AG09319 (cell line): ENCODE results near the gene SPPL3.

ENCODE experiments used
- DNase-seq: peaks from one replicate; pipeline ENCODE4 v3.0.0-alpha.2; 2010; ENCODE audit warnings: low read depth; ENCODE audit errors: extremely low read depth
- TF ChIP-seq, protein P1 (sequence below): IDR thresholded peaks from 2 replicates; pipeline ENCODE4 v1.5.1; 2011; ENCODE audit warnings: low read depth, mild to moderate bottlenecking, inconsistent platforms, low read length, moderate library complexity

Gene SPPL3

DNA sequence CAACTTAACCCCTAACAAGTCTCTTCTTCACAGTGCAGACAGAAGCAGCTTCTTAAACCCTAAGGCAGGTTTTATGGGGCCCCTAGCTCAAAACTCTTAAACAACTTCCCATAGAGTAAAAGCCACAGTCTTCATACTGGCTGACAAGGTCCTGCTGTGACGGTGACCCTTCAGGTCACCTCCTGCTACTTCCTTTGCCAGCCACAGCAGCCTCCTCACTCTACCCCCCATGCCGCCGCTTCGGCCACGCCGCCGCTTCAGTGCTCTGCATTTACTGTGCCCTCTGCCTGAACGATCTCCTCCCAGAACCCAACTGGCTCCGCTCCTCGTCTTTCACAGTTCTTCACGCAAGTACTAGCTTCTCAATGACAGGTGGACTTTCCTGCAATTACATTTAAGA lies 133.1 kb downstream of the SPPL3 start:
- no peak for DNase-seq
- TF ChIP-seq, protein P1, sequence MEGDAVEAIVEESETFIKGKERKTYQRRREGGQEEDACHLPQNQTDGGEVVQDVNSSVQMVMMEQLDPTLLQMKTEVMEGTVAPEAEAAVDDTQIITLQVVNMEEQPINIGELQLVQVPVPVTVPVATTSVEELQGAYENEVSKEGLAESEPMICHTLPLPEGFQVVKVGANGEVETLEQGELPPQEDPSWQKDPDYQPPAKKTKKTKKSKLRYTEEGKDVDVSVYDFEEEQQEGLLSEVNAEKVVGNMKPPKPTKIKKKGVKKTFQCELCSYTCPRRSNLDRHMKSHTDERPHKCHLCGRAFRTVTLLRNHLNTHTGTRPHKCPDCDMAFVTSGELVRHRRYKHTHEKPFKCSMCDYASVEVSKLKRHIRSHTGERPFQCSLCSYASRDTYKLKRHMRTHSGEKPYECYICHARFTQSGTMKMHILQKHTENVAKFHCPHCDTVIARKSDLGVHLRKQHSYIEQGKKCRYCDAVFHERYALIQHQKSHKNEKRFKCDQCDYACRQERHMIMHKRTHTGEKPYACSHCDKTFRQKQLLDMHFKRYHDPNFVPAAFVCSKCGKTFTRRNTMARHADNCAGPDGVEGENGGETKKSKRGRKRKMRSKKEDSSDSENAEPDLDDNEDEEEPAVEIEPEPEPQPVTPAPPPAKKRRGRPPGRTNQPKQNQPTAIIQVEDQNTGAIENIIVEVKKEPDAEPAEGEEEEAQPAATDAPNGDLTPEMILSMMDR, result no peak

DNA sequence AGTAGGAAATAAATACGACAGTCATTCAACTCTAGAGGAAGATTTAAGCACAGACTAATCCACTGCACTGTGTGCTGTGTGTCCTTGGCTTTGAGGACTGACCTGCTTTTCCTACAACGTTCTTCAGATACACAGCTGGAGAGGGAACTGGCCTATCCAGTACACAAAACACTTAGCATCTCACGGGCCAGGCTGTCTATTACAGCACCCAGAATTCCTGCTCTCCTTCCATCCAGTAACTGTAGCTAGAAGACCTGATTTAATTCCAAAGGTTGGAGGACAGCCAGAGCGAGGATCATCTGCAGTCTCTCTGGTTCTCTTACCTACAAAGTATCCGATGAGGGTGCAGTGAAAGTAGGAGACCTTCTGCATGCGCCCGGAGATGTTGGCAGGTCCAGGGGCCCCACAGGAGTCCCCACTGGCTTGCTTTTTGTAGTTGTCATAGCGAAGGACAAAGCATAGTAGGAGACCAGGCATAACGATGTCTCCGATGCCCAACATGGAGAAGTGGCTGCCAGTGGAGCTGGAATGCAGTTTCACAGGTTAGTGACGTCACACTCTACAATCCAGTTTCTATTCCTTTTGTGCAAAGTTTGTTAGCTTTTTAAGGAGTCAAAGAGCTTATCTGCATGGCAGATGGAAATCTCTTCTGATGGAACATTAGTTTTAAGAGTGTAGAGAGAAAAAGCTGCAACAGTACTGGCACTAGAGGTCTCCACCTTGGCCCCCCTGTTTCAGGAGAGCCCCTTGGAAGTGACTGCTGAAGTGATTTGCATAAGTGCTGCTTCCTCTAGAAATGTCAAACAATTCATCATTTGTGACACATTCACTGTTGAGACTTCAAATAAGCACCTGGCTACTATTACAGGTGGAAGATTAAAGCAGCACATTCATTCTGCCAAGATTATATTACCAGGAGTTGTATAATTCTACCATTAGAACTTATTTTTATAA lies 136.8 kb downstream of the SPPL3 start:
- DNase-seq, result no peak
- TF ChIP-seq, protein P1, result no peak

DNA sequence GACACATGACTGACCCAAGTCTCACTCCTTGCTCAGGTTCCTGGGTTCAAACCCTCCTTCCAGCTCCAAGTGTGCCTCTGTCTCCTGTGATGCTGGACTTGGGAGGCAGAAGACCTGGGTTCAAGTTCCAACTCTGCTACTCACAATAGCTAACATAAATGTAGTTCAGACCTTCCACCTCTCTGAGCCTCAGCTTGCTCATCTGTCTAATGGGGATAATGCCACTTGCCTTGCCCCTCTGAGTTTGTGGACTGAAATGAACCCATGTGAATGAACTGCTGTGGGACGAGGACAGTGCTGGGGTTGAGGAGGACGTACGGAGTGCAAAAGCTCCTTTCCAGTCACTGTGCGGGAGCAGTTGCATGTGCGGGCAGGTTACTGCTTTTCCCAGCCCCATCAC lies 137.6 kb downstream of the SPPL3 start:
- TF ChIP-seq, protein P1, result no peak
- no peak for DNase-seq

DNA sequence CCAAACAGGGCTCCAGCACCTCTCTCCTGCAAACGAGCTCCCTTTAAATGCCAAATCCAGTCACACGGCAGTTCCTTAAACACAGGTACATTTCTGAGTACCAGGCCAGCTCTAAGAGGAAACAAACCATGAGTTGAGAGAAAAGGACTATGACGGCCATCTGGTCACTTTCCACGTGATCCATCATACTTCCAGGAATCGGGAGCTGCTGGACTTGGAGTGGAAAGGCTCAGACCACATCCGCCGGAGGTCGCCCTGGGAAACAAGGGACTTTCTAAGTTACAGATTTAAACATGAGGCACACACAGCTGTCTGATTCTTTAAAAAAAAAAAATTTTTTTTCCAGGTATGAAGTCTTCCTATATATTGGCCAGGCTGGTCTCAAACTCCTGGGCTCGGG lies 139.3 kb downstream of the SPPL3 start:
- TF ChIP-seq, protein P1, result no peak
- DNase-seq, result no peak

DNA sequence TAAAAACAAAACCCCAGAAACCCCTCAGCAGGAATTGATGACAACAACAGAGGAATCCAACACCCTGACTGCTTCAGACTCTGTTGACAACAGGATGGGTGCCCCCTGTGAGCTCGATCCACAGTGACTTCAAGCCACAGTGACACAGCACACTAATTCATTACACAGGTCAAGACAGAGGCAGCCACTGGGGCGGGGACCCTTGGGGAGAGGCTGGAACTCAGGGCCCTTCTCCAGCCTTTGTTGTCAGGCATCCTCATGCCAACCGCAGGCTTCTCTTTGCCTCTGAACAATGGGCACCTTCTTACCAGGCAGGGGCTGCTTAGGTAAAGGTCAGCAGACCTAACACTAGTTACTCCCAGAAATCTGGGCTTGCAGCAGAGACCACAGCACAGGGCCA lies 140.9 kb downstream of the SPPL3 start:
- TF ChIP-seq, protein P1, result no peak

DNA sequence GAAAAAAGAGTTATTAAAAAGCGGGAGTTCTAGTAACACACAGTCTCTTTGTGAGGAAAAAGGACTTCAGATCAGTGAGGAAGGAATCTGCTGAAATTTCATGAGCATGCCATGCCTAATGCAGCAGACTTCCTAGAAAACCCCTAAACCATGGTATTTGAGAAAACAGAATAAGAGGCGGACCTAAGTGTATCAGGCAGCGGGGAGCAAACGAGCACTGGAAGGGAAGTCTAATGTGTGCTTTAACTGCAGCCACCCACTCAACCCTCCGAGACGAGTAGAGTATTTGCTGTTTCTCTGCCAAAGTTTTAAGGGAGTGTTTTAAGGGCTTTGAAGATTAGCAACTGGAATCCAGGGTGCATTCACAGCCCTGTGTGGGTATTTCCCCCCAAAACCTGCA lies 142.1 kb downstream of the SPPL3 start:
- DNase-seq, result no peak
- TF ChIP-seq, protein P1, result no peak

More for the DNA sequence above, 140.9 kb downstream of the SPPL3 start:
- DNase-seq, result no peak

DNA sequence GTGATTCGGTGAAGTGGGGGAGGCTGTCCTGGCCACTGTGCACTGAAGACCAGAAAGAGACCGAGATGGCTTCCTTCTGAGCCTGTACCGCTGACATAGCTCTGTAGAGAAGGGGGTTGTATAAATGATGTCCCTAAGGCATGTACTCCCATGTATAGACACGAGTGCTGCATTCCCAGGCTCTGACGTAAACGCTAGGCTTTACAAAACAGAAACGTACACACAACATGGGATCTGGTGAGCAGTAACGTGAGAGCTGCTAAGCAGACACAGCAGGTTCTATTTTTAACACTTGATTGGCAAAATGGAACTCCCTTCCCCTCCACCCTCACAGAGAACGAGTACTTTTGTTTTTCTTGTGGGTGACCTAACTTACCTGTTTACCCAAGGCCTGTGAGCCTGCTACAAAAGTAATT lies 142.6 kb downstream of the SPPL3 start:
- TF ChIP-seq, protein P1, result no peak
- no peak for DNase-seq
